Neuronal stem cell (in vitro differentiated cells): ENCODE measurements around the gene NUP210L.

Source experiments
- DNase-seq: peaks from one replicate; pipeline ENCODE4 v3.0.0-alpha.2; 2013; ENCODE audit warnings: low spot score
- H2AFZ ChIP-seq: one replicate; pipeline ENCODE4 v1.6.1; 2013; ENCODE audit warnings: mild to moderate bottlenecking, low read length, inconsistent platforms
- H2AK5ac ChIP-seq: 2 replicates; pipeline ENCODE4 v1.6.1; 2013; ENCODE audit warnings: low read depth, mild to moderate bottlenecking, inconsistent platforms, low read length, moderate library complexity, mixed read lengths
- H2BK120ac ChIP-seq: 2 replicates; pipeline ENCODE4 v1.6.1; 2013; ENCODE audit warnings: low read depth, mild to moderate bottlenecking, inconsistent platforms, low read length, moderate library complexity, mixed read lengths
- H2BK12ac ChIP-seq: one replicate; pipeline ENCODE4 v1.6.1; 2013; ENCODE audit warnings: low read length, inconsistent platforms
- H2BK15ac ChIP-seq: 2 replicates; pipeline ENCODE4 v1.6.1; 2013; ENCODE audit warnings: mild to moderate bottlenecking, low read length, inconsistent platforms, mixed read lengths
- H2BK5ac ChIP-seq: one replicate; pipeline ENCODE4 v1.6.1; 2013; ENCODE audit warnings: inconsistent platforms, mild to moderate bottlenecking, low read length, moderate library complexity
- H3K14ac ChIP-seq: one replicate; pipeline ENCODE4 v1.6.1; 2013; ENCODE audit warnings: low read length, inconsistent platforms
- H3K18ac ChIP-seq: 2 replicates; pipeline ENCODE4 v1.6.1; 2013; ENCODE audit warnings: low read length, inconsistent platforms
- H3K23ac ChIP-seq: 2 replicates; pipeline ENCODE4 v1.6.1; 2013; ENCODE audit warnings: low read depth, mild to moderate bottlenecking, mixed read lengths, low read length, inconsistent platforms; ENCODE audit not compliant: poor library complexity
- H3K27ac ChIP-seq: replicated peaks from 3 replicates; pipeline ENCODE4 v1.5.1; 2013; ENCODE audit warnings: low read length, inconsistent platforms
- H3K27me3 ChIP-seq, 3 experiments: 2 replicates each; pipeline ENCODE4 v1.6.1; 2013; ENCODE audit warnings: low read length in 3 of 3, mild to moderate bottlenecking in 2 of 3, inconsistent platforms in 1 of 3, low read depth in 1 of 3, mixed read lengths in 1 of 3, moderate library complexity in 1 of 3; ENCODE audit not compliant: control insufficient read depth in 3 of 3, insufficient read depth in 3 of 3
- H3K36me3 ChIP-seq, 2 donors: replicated peaks in 1 of 2; 2 replicates each; pipeline ENCODE4 v1.6.1; 2013; ENCODE audit warnings: low read length in 2 of 2; ENCODE audit not compliant: control insufficient read depth in 2 of 2, insufficient read depth in 2 of 2
- H3K4ac ChIP-seq: 2 replicates; pipeline ENCODE4 v1.6.1; 2013; ENCODE audit warnings: inconsistent platforms, mild to moderate bottlenecking, low read length, moderate library complexity
- H3K4me1 ChIP-seq, 2 donors: 1 replicate in 1 of 2; 2 replicates in 1 of 2; pipeline ENCODE4 v1.6.1; 2013; ENCODE audit warnings: low read length in 2 of 2, low read depth in 1 of 2; ENCODE audit not compliant: control insufficient read depth in 2 of 2, insufficient read depth in 1 of 2
- H3K4me2 ChIP-seq: one replicate; pipeline ENCODE4 v1.6.1; 2013; ENCODE audit warnings: mild to moderate bottlenecking, low read length, inconsistent platforms; ENCODE audit not compliant: insufficient read depth, poor library complexity, severe bottlenecking
- H3K4me3 ChIP-seq, 2 donors: 2 replicates each; pipeline ENCODE4 v1.5.1; 2013; ENCODE audit warnings: low read length in 2 of 2, mild to moderate bottlenecking in 2 of 2, inconsistent platforms in 1 of 2, moderate library complexity in 1 of 2
- H3K79me1 ChIP-seq: one replicate; pipeline ENCODE4 v1.6.1; 2013; ENCODE audit warnings: low read depth, mild to moderate bottlenecking, inconsistent platforms, low read length, moderate library complexity
- H3K9ac ChIP-seq: one replicate; pipeline ENCODE4 v1.6.1; 2013; ENCODE audit warnings: mild to moderate bottlenecking, low read depth, low read length, inconsistent platforms; ENCODE audit not compliant: poor library complexity
- H3K9me3 ChIP-seq, 2 donors: replicated peaks in 1 of 2; 2 replicates each; pipeline versions ENCODE3 to v1.6.1; 2013; ENCODE audit warnings: low read length in 2 of 2, mild to moderate bottlenecking in 2 of 2, inconsistent platforms in 1 of 2, low read depth in 1 of 2, mixed read lengths in 1 of 2, moderate library complexity in 1 of 2; ENCODE audit not compliant: control insufficient read depth in 2 of 2, insufficient read depth in 1 of 2
- H4K8ac ChIP-seq: one replicate; pipeline ENCODE4 v1.6.1; 2013; ENCODE audit warnings: low read depth, mild to moderate bottlenecking, inconsistent platforms, low read length, moderate library complexity
- H4K91ac ChIP-seq: one replicate; pipeline ENCODE4 v1.6.1; 2013; ENCODE audit warnings: low read length, low read depth, mild to moderate bottlenecking, inconsistent platforms; ENCODE audit not compliant: poor library complexity
- WGBS, 2 donors: extraction: QIAGEN DNeasy Blood & Tissue Kit; methylation state at CpG; one replicate each; pipeline ENCODE4 v1.1.7; 2013; ENCODE audit warnings: missing lambda C conversion rate in 2 of 2, mixed read lengths in 1 of 2; ENCODE audit not compliant: insufficient read length in 2 of 2, insufficient replicate concordance in 1 of 2; ENCODE audit errors: extremely low coverage in 2 of 2; 5-methylcytosine and 5-hydroxymethylcytosine counted together

Gene NUP210L

DNA sequence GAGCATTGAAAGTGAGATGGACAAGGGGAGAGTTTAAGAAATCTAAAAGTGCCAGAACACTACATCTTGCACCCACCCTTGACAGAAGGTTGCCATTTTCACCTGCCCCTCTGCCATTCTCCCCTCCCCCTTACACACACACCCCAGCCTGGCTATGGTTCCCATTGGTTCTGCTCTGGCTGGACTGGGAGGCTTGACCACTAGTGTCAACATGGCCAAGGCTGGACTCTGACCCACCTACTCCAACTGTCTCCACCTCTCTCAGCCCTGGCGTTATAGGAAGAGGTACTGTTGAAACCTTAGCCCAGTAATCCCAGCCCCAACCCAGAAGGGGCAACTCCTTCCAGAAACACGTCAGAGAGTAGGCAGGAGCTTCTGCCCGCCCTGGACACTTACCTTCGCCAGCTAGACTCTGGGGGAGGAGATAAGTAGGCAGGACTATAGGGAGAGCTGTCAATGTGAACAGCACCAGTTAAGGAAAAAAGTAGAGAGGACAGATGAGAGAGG, 201.0 kb downstream of the NUP210L start:
- Histone ChIP-seq H3K79me1 (peaks cover 10% of the 10 kb centered on the region), H3K14ac (no peak overlapping the region), H3K23ac (no peak overlapping the region), H3K27me3 (no peaks in the 10 kb centered on the region), H3K27ac (no peak overlapping the region), H3K18ac (no peak overlapping the region), H2AFZ (no peak overlapping the region), H2BK15ac (no peak overlapping the region), H2AK5ac (no peak overlapping the region), H4K91ac (no peak overlapping the region), H2BK5ac (no peak overlapping the region), H3K4me3 (no peak overlapping the region), H3K9me3 (no peaks in the 10 kb centered on the region), H3K9ac (no peak overlapping the region), H2BK12ac (no peak overlapping the region), H3K36me3 (peaks cover 20 to 57% of the 10 kb centered on the region in 2 donors), H3K4ac (no peak overlapping the region), H3K4me1 (peaks cover 9% of the 10 kb centered on the region in 2 donors), H4K8ac (no peak overlapping the region), H3K4me2 (no peak overlapping the region), H2BK120ac (no peak overlapping the region)
- no CpG with 5 or more reads among the region's 4 CpGs for WGBS, 2 donors
- no peak for DNase-seq

- no peak overlapping the region for H3K4ac ChIP-seq
- peaks cover 27 to 73% of the 10 kb centered on the region in 2 donors for H3K36me3 ChIP-seq
- no peaks in the 10 kb centered on the region for H3K9me3 ChIP-seq
- peaks cover 4% of the 10 kb centered on the region for H3K79me1 ChIP-seq
- no peak overlapping the region for H3K4me2 ChIP-seq
- H3K27ac ChIP-seq = no peak overlapping the region
- no peak overlapping the region for H3K4me3 ChIP-seq
- H2AK5ac ChIP-seq = no peak overlapping the region
- no peak overlapping the region for H2BK120ac ChIP-seq
- H3K27me3 ChIP-seq = no peaks in the 10 kb centered on the region
- DNase-seq = no peak
- peak overlapping the region; percentile 13 for H2BK5ac ChIP-seq
- peaks cover 2 to 3% of the 10 kb centered on the region in 2 donors for H3K4me1 ChIP-seq
- no peak overlapping the region for H2BK12ac ChIP-seq
- WGBS, 2 donors = no CpG with 5 or more reads among the region's 2 CpGs
- H4K8ac ChIP-seq = no peak overlapping the region
- no peak overlapping the region for H3K18ac ChIP-seq
- H2AFZ ChIP-seq = no peak overlapping the region
- no peak overlapping the region for H2BK15ac ChIP-seq
- no peak overlapping the region for H3K14ac ChIP-seq
- peak overlapping the region; percentile 30 for H3K9ac ChIP-seq
- H3K23ac ChIP-seq = no peak overlapping the region
- H4K91ac ChIP-seq = no peak overlapping the region
Observed at GRCh38 chr1:153951801-153952200, 203.1 kb downstream of the NUP210L start.

- Histone ChIP-seq H3K79me1 (peaks cover 4% of the 10 kb centered on the region), H3K9me3 (no peaks in the 10 kb centered on the region), H4K8ac (no peak overlapping the region), H2AFZ (no peak overlapping the region), H2BK12ac (no peak overlapping the region), H2BK15ac (no peak overlapping the region), H3K23ac (peak overlapping the region; percentile 47), H3K18ac (no peak overlapping the region), H3K14ac (no peak overlapping the region), H4K91ac (no peak overlapping the region), H3K4me3 (no peak overlapping the region), H3K9ac (no peak overlapping the region), H3K27ac (no peak overlapping the region), H2BK5ac (peak overlapping the region; percentile 13), H3K36me3 (peaks cover 27 to 73% of the 10 kb centered on the region in 2 donors), H2BK120ac (no peak overlapping the region), H3K4me2 (no peak overlapping the region), H3K4me1 (peaks cover 2 to 3% of the 10 kb centered on the region in 2 donors), H3K4ac (no peak overlapping the region), H2AK5ac (no peak overlapping the region), H3K27me3 (no peaks in the 10 kb centered on the region)
- DNase-seq = no peak
- WGBS, 2 donors = no CpG with 5 or more reads among the region's 11 CpGs
Observed at GRCh38 chr1:153951183-153951582, 203.7 kb downstream of the NUP210L start.

- Histone ChIP-seq H3K27ac (no peak within 1 kb of the TSS), H3K4me2 (peak within 1 kb of the TSS; percentile 99), H3K18ac (peak within 1 kb of the TSS; percentile 88), H4K91ac (no peak within 1 kb of the TSS), H3K4me3 (peak within 1 kb of the TSS; percentile 89 to 94), H2BK12ac (no peak within 1 kb of the TSS), H2AFZ (peak within 1 kb of the TSS; percentile 89), H3K4me1 (peaks cover 7 to 13% of the 10 kb centered on the region in 2 donors), H3K36me3 (peaks cover 17 to 77% of the 10 kb centered on the region in 2 donors), H3K4ac (no peak within 1 kb of the TSS), H3K9ac (peak within 1 kb of the TSS; percentile 88), H2BK5ac (no peak within 1 kb of the TSS), H3K27me3 (peaks cover 0 to 3% (median 0%) of the 10 kb centered on the region in 3 experiments), H3K14ac (no peak within 1 kb of the TSS), H2AK5ac (peak within 1 kb of the TSS; percentile 64), H3K79me1 (peaks cover 4% of the 10 kb centered on the region), H2BK120ac (no peak within 1 kb of the TSS), H3K9me3 (no peaks in the 10 kb centered on the region), H3K23ac (peak within 1 kb of the TSS; percentile 82), H4K8ac (no peak within 1 kb of the TSS), H2BK15ac (no peak within 1 kb of the TSS)
- WGBS, 2 donors = no CpG with 5 or more reads among the region's 28 CpGs
- DNase-seq = peak; percentile 76
Observed at GRCh38 chr1:153946622-153947241, 208.1 kb downstream of the NUP210L start, which contains the start of gene DENND4B. Gene DENND4B (minus strand): TSS chr1:153946718. CDS start chr1:153944374, 2,344 bp downstream.
